ENCODE results near the gene EXOC3L2. TPM values are rescaled to one million over a fixed set of nuclear protein-coding genes. Genes with fewer than 3 reads are reported as not detected.

Gene EXOC3L2
- total RNA-seq, 1 donor from 2014 or later, result not detected

DNA sequence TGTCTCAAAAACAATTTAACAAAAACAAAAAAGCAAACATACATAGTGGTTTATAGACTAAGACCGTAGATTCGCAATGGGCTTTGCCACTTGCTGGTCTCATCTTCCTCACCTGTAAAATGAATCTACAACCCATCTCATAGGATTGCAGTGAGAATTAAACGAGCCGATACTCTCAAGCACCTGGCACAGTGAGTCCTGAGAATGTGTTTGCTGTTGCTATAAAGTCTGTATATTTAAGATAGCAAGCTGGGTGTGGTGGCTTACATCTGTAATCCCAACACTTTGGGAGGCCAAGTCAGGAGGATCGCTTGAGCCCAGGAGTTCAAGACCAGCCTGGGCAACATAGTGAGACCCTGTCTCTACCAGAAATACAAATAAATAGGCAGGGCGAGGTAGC lies 22.5 kb downstream of the EXOC3L2 start:
- Mint-ChIP-seq H3K27me3 (peaks cover 30% of the 10 kb centered on the region), H3K4me1 (no peaks in the 10 kb centered on the region), H3K36me3 (ENCODE audit: low read depth) (no peaks in the 10 kb centered on the region), H3K9me3 (no peaks in the 10 kb centered on the region), H3K27ac (no peak overlapping the region), H3K4me3 (no peak overlapping the region)
- DNase-seq (no peak), ATAC-seq (ENCODE audit: low read depth) (no peak)
- intact Hi-C loops (cut with micrococcal nuclease), result no loop called here
- ChIA-PET POLR2A (no interaction called here), CTCF (no interaction called here)
- TF ChIP-seq, protein P1, sequence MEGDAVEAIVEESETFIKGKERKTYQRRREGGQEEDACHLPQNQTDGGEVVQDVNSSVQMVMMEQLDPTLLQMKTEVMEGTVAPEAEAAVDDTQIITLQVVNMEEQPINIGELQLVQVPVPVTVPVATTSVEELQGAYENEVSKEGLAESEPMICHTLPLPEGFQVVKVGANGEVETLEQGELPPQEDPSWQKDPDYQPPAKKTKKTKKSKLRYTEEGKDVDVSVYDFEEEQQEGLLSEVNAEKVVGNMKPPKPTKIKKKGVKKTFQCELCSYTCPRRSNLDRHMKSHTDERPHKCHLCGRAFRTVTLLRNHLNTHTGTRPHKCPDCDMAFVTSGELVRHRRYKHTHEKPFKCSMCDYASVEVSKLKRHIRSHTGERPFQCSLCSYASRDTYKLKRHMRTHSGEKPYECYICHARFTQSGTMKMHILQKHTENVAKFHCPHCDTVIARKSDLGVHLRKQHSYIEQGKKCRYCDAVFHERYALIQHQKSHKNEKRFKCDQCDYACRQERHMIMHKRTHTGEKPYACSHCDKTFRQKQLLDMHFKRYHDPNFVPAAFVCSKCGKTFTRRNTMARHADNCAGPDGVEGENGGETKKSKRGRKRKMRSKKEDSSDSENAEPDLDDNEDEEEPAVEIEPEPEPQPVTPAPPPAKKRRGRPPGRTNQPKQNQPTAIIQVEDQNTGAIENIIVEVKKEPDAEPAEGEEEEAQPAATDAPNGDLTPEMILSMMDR (IDR thresholded peaks at IDR 0.05), result no peak

DNA sequence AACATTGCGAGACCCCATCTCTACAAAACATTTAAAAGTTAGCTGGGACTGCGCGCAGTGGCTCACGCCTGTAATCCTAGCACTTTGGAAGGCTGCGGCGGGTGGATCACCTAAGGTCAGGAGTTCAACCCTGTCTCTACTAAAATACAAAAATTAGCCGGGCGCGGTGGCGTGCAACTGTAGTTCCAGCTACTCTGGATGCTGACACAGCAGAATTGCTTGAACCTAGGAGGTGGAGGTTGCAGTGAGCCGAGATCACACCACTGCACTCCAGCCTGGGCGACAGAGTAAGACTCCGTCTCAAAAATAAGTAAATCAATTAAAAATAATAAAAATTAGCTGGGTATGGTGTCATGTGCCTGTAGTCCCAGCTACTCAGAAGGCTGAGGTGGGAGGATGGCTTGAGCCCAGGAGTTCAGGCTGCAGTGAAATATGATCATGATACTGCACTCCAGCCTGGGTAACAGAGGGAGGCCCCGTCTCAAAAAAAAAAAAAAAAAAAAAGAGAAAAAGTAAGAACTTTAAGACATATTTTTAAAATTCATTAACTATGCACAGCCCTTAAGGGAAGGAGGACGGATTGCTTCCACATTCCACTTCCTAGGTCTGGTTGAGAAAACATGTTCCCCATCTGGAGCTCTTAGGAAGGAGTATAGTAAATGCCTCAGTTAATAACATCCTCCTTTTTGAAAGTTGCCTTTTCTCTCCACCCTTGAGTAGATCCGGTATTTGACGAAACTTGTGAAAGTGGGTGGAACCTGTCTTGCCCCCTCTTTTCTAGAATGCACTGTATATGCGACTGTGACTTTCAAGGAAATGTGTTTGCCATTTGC lies 26.1 kb downstream of the EXOC3L2 start:
- ATAC-seq (ENCODE audit: low read depth) (no peak), DNase-seq (no peak)
- ChIA-PET POLR2A (no interaction called here), CTCF (no interaction called here)
- peaks cover 38% of the 10 kb centered on the region for H3K27me3 Mint-ChIP-seq
- no peaks in the 10 kb centered on the region for H3K9me3 Mint-ChIP-seq
- TF ChIP-seq, protein P1 (IDR thresholded peaks at IDR 0.05), result no peak
- intact Hi-C loops (cut with micrococcal nuclease), result no loop called here
- no peaks in the 10 kb centered on the region for H3K4me1 Mint-ChIP-seq
- no peak overlapping the region for H3K27ac Mint-ChIP-seq
- no peaks in the 10 kb centered on the region for H3K36me3 Mint-ChIP-seq (ENCODE audit: low read depth)
- H3K4me3 Mint-ChIP-seq, result no peak overlapping the region

DNA sequence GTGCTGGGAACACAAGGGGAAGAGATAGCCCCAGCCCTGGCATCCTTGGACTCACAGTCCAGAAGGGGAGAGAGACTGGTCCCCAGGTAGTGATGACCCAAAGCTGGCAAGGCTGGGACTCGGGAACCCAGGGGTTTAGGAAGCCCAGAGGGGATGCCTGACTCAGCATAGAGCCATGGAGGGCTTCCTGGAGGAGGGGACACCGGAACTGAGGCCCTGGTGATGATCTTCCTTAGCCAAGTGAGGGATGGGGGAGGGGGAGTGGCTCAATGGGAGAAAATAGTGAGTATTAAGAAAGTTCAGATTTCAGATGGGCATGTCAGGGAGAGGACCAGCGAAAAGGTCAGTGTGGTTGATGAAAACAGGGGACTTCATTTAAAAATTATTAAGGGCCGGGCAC lies 26.8 kb downstream of the EXOC3L2 start:
- H3K27ac Mint-ChIP-seq, result no peak overlapping the region
- ATAC-seq (ENCODE audit: low read depth), result no peak
- CTCF ChIA-PET, result no interaction called here

DNA sequence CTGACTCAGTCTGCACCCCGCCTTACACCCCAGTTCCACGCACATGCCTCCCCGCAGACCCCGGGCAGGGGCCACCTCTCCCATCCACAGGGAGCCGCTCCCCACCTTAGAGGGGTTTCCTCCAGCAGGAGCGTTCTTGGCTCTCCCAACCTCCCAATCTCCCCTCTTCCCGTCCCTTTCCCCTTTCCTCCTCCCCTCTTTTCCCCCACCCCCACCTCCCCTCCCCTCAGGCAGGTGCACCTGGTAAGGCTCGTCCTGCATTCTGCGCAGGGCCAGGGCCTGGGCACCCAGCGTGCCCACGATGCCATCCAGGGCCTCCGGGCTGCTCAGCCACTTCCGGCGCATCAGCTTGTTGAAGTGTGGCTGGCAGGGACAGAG lies 27.3 kb downstream of the EXOC3L2 start:
- DNase-seq (no peak), ATAC-seq (ENCODE audit: low read depth) (no peak)
- intact Hi-C loops (cut with micrococcal nuclease), result no loop called here
- ChIA-PET CTCF (no interaction called here), POLR2A (no interaction called here)
- Mint-ChIP-seq H3K36me3 (ENCODE audit: low read depth) (no peaks in the 10 kb centered on the region), H3K4me3 (no peak overlapping the region), H3K27ac (no peak overlapping the region), H3K9me3 (no peaks in the 10 kb centered on the region), H3K27me3 (peaks cover 42% of the 10 kb centered on the region), H3K4me1 (no peaks in the 10 kb centered on the region)
- TF ChIP-seq, protein P1 (IDR thresholded peaks at IDR 0.05), result no peak

More for the DNA sequence above, 26.8 kb downstream of the EXOC3L2 start:
- POLR2A ChIA-PET, result no interaction called here
- TF ChIP-seq, protein P1 (IDR thresholded peaks at IDR 0.05), result no peak
- no peaks in the 10 kb centered on the region for H3K9me3 Mint-ChIP-seq
- H3K4me1 Mint-ChIP-seq, result no peaks in the 10 kb centered on the region
- DNase-seq, result no peak
- peaks cover 40% of the 10 kb centered on the region for H3K27me3 Mint-ChIP-seq
- intact Hi-C loops (cut with micrococcal nuclease), result no loop called here
- no peak overlapping the region for H3K4me3 Mint-ChIP-seq
- no peaks in the 10 kb centered on the region for H3K36me3 Mint-ChIP-seq (ENCODE audit: low read depth)

DNA sequence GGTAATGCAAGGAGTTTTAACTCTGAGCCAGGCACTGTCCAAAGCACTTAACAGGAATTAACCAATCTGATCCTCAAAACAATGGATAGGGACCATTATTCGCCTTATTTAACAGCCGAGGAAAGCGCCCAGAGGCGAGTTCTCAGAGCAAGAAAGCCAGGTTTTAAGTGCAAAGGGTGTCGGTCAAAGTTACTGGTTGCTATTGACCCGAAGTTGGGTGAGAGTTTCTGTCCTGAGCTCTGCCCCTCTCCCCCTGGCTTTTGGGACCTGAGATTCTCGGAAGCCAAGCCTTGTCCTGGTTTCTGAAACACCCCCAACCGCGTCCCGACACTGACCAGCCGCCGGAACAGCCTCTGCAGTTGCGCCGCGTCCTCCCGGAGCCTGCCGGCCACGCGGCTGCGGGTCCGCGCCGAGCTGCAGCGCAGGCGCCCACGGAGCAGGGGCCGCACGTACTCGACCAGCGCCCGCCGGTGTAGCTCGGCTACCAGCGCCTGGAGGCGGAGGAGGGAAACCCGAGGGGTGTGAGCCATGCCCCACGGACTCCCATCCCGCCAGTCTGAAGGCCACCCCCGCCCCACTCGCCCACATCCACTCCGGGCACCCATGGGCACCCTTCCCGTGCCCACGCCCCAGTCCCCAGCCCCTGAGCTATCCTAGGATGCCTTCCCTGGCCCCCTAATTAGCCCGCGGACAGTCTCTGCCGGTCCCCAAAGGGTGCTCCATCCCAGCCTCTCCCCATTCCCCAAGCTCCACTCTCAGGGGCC lies 27.8 kb downstream of the EXOC3L2 start:
- no peaks in the 10 kb centered on the region for H3K4me1 Mint-ChIP-seq
- ChIA-PET POLR2A (no interaction called here), CTCF (no interaction called here)
- H3K9me3 Mint-ChIP-seq, result no peaks in the 10 kb centered on the region
- TF ChIP-seq, protein P1 (IDR thresholded peaks at IDR 0.05), result no peak
- no peak for DNase-seq
- peaks cover 42% of the 10 kb centered on the region for H3K27me3 Mint-ChIP-seq
- no peak overlapping the region for H3K27ac Mint-ChIP-seq
- intact Hi-C loops (cut with micrococcal nuclease), result no loop called here
- ATAC-seq (ENCODE audit: low read depth), result no peak
- H3K36me3 Mint-ChIP-seq (ENCODE audit: low read depth), result no peaks in the 10 kb centered on the region
- H3K4me3 Mint-ChIP-seq, result no peak overlapping the region

Measured in activated B cell treated with CpG ODN at 0.5 μM for 24 hours (primary cell).